ENCODE results near the gene PNKD.
A peak's percentile ranks its signal among the peaks of the same experiment; 100 is the strongest.
"Not testable (repeated sequence)": the region's sequence is repeated elsewhere in the genome, so short reads cannot be mapped to it uniquely, and the experiment has no call there.

Gene PNKD

GRCh38 chr2:218293715-218294429 lies 23.6 kb downstream of the PNKD start:
- no peak for DNase-seq

GRCh38 chr2:218294430-218295022 lies 24.2 kb downstream of the PNKD start:
- DNase-seq: no peak

DNA sequence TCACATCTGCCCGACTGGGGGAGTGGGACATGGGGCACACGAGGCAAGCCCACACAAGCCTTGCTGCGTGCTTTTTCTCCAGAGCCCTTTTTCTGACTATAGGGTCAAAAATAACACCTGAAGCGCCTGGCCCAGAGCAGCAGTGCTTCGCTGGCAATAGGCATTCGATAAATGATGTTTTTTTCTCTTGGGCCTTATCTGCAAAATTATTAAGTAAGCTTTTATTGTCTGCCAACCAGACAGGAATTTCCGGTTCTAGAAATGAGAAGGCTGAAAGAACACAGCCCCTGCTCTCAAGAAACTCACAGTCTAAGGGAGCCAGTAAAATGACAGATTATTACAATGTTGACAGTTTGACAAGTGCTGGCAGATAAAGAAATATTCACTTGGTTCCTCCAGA lies 24.7 kb downstream of the PNKD start:
- no peak for DNase-seq

DNA sequence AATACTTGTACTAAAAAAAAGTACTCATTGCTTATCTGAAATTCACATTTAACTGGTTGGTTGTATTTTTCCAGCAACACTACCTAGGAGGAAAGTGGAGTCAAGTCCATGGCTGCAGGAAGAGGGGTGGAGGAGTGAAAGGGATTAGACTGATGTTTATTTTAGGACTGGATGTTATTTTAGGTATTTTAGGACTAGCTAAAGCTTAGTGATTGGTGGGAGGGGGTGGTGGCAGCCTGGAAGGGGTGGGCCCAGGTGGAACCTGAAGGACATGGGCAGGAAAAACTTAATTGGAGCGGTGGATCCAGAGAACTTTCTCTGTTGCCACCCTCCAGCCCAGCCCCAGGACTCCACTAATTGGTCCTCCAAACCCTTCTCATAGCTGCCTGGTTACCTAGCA lies 25.9 kb downstream of the PNKD start:
- DNase-seq: no peak

DNA sequence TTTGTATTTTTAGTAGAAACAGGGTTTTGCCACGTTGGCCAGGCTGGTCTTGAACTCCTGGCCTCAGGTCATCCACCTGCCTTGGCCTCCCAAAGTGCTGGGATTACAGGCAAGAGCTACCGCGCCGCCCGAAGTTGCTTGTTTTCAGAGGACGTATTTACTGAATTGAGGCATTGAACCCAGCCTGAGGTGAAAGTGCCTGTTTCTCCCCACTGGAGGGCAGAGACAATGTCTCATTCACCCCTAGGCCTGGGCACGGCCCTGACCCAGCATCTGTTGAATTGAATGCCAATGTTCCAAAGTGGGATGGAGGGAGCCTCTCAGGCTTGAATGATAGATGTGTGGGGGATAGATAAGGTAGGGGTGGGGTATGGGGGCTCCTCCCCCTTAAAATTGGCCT lies 26.5 kb downstream of the PNKD start:
- DNase-seq: no peak

DNA sequence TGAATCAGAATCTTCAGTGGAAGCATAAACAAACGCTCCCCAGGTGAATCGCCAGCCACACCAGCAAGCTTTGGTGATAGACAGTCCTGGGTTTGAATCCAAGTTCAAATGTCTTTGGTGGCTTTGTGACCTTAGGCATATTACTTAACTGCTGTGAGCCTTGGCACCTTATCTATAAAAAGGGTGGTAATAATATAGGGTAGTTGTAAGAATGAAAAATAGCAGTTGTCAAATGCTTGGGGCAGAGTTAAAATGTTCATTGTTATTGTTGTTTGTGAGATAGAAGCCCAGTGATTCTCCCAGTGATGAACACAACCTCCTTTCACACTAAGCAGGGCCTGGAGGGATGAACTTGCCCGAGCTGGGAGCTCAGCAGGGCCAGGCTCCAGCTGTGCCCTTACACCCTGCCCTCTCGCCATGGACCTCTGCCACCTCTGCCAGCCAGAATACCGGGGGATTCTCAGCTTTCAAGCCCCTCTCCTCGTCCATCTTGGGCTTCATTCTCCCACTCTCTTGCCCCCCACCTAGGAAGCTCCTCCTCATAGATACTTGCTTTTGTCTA lies 28.1 kb downstream of the PNKD start:
- DNase-seq: no peak

DNA sequence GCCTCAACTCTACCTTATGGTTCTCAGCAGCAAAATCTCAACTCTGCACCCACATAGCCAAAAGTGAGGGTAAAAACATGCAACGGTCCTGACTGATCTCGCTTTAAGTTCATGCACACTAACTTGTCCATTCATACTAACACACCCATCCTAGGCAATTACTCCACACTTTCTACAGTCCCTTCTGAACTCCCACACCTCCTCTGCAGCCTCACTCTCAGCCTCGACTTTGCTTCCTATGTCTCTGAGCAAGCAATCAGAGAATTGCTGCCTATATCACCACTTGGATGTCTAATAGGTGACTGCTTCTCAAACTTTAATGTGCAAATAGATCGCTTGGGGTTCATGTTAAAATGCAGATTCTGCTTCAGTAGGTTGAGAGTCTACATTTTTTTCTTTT lies 29.8 kb downstream of the PNKD start:
- no peak for DNase-seq

DNA sequence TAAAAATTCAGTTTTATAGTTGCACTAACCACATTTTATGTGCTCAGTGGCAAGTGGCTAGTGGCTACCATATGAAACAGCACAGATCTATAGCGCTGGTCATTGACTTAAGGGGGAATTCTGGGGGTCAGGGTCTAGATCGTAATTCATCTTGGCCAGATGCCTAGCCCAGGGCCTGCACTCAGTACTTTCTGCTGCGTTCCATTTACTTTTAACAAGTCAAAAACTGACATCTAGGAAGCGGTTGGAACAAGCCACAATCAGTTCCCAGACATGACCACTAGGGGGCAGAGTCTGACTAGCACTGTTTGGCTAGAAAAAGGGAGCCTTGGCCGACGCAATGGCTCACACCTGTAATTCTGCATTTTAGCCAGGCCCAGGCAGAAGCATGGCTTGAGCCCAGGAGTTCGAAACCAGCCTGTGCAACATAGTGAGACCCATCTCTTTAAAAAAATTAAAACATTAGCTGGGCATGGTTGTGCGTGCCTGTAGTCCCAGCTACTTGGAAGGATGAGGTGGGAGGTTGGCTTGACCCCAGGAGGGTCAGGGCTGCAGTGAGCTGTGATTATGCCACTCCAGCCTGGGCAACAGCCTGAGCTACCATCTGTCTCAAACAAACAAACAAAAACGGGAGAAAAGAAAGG lies 31.0 kb downstream of the PNKD start:
- peak; percentile 86 for DNase-seq

DNA sequence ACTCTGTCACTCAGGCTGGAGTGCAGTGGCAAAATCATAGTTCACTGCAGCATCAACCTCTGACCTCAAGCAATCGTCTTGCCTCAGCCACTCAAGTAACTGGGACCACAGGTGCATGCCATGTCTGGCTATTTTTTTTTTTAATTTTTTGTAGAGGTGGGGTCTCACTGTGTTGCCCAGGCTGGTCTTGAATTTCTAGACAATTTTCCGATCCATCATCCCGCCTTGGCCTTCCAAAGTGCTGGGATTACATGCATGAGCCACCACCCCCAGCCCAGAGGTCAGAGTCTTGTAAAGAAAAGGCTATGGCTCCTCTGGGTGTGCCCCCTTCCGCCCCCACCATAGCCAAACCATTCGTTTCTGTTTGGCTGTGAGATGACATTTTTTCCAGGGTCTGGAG lies 35.1 kb downstream of the PNKD start:
- DNase-seq: no peak

- no peak for DNase-seq
These were observed 36.0 kb downstream of the PNKD start for GRCh38 chr2:218306184-218306920.

DNA sequence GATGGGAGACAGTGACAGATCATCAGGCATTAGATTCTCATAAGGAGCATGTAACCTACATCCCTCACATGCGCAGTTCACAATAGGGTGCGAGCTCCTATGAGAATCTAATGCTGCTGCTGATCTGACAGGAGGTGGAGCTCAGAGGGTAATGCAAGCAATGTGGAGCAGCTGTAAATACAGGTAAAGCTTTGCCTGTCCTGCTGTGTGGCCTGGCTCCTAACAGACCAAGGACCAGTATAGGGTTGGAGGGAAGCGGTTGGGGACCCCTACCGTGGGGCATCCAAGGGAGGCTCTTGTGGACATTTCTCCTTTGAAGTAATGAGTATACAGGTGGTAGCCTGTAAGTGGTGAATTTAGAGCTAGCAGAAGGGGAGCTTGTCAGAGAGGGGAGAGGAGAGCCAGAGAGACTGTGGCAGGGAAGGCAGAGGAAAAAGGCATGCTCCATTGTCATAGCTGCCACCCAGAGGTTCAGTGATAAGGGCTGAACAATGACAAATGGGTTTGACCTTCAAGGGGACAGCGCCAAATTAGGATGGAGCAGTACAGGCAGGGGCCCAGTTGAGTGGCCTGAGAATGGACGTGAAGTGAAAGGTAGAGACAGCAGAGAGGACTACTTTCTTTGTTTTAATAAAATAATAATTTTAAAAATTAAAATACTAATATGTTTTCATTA lies 37.2 kb downstream of the PNKD start:
- no peak for DNase-seq

DNA sequence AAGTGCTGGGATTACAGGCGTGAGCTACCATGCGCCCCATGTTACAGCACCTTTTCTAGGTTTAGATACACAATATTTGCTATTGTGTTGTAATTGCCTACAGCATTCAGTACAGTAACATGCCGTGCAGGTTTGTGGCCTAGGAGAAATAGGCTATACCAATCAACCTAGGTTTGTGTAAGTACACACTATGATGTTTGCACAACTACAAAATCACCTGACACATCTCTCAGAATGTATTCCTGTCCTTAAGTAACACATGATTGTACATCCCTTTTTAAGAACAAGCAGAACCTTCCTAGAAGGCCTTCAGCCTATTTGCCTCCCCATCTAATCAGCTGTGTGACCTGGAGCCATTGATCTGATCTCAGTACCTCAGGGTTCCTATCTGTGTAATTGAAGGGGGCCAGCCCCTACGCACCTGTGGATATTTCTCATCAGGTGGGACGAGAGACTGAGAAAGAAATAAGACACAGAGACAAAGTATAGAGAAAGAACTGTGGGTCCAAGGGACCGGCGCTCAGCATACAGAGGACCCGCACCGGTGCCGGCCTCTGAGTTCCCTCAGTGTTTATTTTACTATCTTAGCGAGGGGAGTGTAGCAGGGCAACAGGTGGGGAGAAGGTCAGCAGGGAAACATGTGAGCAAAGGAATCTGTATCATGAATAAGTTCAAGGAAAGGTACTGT lies 40.7 kb downstream of the PNKD start:
- DNase-seq: no peak

DNA sequence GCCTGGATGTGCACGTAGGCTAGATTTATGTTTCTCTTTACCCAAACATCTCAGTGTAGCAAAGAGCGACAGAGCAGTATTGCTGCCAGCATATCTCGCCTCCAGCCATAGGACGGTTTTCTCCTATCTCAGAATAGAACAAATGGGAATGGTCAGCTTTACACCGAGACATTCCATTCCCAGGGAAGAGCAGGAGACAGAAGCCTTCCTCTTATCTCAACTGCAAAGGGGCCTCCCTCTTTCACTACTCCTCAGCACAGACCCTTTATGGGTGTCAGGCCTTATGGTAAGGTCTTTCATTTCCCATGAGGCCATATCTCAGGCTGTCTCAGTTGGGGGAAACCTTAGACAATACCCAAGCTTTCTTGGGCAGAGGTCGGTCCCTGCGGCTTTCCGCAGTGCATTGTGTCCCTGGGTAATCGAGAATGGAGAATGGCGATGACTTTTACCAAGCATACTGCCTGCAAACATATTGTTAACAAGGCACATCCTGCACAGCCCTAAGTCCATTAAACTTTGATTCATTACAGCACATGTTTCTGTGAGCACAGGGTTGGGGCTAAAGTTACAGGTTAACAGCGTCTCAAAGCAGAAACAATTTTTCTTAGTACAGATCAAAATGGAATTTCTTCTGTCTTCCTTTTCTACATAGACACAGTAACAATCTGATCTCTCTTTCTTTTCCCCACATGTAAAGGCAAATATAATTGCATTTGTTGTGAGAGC lies 41.4 kb downstream of the PNKD start:
- not testable (repeated sequence) for DNase-seq

GRCh38 chr2:218312267-218312756 lies 42.0 kb downstream of the PNKD start:
- no peak for DNase-seq

GRCh38 chr2:218313356-218313755 lies 43.0 kb downstream of the PNKD start:
- DNase-seq: no peak

- not testable (repeated sequence) for DNase-seq
These were observed 44.4 kb downstream of the PNKD start for GRCh38 chr2:218314764-218315163.

DNA sequence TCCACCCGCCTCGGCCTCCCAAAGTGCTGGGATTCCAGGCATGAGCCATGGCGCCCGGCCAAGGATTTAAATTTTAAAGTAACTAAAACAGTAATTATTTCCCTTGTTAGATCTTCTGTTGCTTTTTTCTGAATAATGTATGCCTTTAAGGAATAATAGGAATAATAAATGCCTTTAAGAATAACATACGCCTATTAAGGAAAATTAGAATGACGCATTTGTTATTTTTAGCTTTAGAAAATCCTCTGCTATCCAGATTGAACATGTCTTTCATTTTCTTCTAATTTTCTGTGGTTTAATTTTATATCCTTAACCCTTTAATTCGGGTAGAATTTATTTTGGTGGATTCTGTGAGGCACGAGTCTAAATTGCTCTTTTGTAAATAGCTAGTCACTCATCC lies 45.1 kb downstream of the PNKD start:
- DNase-seq: no peak

- DNase-seq: no peak
These were observed 46.9 kb downstream of the PNKD start for GRCh38 chr2:218317303-218317630.

GRCh38 chr2:218317835-218318234 lies 47.5 kb downstream of the PNKD start:
- DNase-seq: no peak

DNA sequence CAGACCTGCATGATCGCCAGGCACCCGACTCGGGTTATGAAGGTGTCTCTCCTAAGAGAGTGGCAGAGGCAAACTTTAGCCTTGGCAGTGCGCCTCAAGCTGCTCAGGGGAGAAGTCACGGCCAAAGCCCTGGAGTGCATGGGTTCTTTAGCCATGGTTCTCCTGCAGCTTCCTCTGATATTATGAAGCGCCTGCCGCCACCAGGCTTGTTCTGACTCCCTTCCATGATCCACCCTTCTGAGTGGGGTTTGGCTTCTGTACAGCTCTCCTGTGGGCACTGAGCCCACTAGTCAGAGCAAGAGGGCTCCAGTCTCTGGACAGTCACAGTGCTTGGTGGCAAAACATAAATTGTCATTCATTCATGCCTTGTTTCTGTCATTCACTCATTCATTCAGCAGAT lies 47.9 kb downstream of the PNKD start:
- no peak for DNase-seq

DNA sequence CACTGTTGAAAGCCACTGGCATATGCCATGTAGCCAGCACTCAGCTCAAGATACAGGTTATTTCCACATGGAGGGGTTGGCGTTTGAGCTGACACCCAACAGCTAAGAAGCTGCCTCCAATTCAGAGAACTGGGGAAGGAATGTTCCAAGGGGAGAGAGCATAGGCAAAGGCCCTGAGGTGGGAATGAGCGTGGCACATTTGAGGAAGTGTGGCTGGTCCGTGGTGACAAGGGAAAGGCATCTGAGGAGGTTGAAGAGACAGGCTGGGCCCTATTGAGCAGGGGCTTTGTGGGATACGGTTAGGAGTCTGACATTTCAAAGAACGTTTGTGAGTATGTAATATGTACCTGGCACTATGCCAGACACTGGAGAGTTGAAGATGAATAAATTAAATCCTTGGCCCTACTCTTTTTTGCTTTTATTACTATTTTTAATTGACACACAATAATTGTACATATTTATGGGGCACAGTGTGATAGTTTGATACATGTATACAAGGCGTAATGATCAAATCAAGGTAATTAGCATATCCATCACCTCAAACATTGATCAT lies 49.6 kb downstream of the PNKD start:
- no peak for DNase-seq
